GM23338 (cell line): ENCODE measurements around the gene NDOR1.

Experiments used
- CTCF ChIP-seq, 2 experiments: fragments of 200-600 bp in 1 of 2; sonication (generic) in 1 of 2; conservative IDR thresholded peaks; 2 replicates each; pipeline versions ENCODE4 v1.5.1 to v1.6.1; 2016 to 2017; ENCODE audit warnings: antibody characterized with exemption in 2 of 2, low read depth in 2 of 2, mild to moderate bottlenecking in 2 of 2, moderate library complexity in 1 of 2
- EZH2 ChIP-seq: fragments of 200-600 bp; sonication (generic); IDR thresholded peaks from one replicate; pipeline ENCODE4 v1.8.0; 2017; ENCODE audit warnings: antibody characterized with exemption, mild to moderate bottlenecking, low read depth; ENCODE audit not compliant: unreplicated experiment
- EZH2phosphoT487 ChIP-seq: fragments of 200-600 bp; sonication (generic); IDR thresholded peaks from one replicate; pipeline ENCODE4 v1.8.1; 2018; ENCODE audit warnings: antibody characterized with exemption; ENCODE audit not compliant: unreplicated experiment
- JUNB ChIP-seq: IDR thresholded peaks from one replicate; pipeline ENCODE4 v1.6.1; 2016; ENCODE audit warnings: antibody characterized with exemption; ENCODE audit not compliant: unreplicated experiment
- POLR2AphosphoS5 ChIP-seq: IDR thresholded peaks from 2 replicates; pipeline ENCODE4 v1.6.1; 2016; ENCODE audit warnings: antibody characterized with exemption, low read depth
- TF ChIP-seq, protein P1 (sequence below): IDR thresholded peaks from one replicate; pipeline ENCODE4 v1.6.1; 2018; ENCODE audit warnings: antibody characterized with exemption; ENCODE audit not compliant: unreplicated experiment

DNA sequence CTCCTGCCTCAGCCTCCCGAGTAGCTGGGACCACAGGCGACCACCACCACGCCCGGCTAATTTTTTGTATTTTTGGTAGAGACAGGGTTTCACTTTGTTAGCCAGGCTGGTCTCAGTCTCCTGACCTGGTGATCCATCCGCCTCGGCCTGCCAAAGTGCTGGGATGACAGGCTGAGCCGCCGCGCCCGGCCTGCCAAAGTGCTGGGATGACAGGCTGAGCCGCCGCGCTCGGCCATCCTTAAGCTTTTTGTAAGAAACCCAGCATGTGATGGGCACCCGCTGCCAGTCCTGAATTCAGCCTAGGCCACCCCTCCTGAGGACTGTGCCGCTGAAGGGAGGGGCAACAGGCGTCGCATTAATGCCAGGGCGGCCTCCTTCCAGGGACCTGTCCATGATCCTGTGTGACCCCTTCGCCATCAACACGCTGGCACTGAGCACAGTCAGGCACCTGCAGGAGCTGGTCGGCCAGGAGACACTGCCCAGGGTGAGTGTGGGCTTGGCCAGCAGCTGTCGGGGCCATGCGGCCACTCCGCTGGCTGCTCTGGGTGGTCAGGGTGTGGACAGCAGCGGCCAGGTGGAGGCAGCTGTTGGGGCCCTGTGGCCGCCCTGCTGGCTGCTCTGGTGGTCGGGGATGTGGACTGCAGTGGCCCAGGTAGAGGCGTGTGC, 60.1 kb downstream of the NDOR1 start:
- TF ChIP-seq CTCF (conservative IDR thresholded peaks at IDR 0.05; ENCODE audit: low read depth in 2 of 2) (no peak), POLR2AphosphoS5 (no peak), JUNB (no peak), EZH2phosphoT487 (no peak), EZH2 (no peak)
- TF ChIP-seq, protein P1, sequence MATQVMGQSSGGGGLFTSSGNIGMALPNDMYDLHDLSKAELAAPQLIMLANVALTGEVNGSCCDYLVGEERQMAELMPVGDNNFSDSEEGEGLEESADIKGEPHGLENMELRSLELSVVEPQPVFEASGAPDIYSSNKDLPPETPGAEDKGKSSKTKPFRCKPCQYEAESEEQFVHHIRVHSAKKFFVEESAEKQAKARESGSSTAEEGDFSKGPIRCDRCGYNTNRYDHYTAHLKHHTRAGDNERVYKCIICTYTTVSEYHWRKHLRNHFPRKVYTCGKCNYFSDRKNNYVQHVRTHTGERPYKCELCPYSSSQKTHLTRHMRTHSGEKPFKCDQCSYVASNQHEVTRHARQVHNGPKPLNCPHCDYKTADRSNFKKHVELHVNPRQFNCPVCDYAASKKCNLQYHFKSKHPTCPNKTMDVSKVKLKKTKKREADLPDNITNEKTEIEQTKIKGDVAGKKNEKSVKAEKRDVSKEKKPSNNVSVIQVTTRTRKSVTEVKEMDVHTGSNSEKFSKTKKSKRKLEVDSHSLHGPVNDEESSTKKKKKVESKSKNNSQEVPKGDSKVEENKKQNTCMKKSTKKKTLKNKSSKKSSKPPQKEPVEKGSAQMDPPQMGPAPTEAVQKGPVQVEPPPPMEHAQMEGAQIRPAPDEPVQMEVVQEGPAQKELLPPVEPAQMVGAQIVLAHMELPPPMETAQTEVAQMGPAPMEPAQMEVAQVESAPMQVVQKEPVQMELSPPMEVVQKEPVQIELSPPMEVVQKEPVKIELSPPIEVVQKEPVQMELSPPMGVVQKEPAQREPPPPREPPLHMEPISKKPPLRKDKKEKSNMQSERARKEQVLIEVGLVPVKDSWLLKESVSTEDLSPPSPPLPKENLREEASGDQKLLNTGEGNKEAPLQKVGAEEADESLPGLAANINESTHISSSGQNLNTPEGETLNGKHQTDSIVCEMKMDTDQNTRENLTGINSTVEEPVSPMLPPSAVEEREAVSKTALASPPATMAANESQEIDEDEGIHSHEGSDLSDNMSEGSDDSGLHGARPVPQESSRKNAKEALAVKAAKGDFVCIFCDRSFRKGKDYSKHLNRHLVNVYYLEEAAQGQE, result no peak
